ENCODE data around the gene CYP20A1. TPM values are rescaled to one million over a fixed set of nuclear protein-coding genes. Genes with fewer than 3 reads are reported as not detected.

Gene CYP20A1
- total and polyA plus RNA-seq, 9 of the 15 experiments (the other 6 are each of a cell fraction or from before 2014, with no cell fraction given): 10.3 to 31.7 (median 12.4) TPM

- TF ChIP-seq, protein P1, sequence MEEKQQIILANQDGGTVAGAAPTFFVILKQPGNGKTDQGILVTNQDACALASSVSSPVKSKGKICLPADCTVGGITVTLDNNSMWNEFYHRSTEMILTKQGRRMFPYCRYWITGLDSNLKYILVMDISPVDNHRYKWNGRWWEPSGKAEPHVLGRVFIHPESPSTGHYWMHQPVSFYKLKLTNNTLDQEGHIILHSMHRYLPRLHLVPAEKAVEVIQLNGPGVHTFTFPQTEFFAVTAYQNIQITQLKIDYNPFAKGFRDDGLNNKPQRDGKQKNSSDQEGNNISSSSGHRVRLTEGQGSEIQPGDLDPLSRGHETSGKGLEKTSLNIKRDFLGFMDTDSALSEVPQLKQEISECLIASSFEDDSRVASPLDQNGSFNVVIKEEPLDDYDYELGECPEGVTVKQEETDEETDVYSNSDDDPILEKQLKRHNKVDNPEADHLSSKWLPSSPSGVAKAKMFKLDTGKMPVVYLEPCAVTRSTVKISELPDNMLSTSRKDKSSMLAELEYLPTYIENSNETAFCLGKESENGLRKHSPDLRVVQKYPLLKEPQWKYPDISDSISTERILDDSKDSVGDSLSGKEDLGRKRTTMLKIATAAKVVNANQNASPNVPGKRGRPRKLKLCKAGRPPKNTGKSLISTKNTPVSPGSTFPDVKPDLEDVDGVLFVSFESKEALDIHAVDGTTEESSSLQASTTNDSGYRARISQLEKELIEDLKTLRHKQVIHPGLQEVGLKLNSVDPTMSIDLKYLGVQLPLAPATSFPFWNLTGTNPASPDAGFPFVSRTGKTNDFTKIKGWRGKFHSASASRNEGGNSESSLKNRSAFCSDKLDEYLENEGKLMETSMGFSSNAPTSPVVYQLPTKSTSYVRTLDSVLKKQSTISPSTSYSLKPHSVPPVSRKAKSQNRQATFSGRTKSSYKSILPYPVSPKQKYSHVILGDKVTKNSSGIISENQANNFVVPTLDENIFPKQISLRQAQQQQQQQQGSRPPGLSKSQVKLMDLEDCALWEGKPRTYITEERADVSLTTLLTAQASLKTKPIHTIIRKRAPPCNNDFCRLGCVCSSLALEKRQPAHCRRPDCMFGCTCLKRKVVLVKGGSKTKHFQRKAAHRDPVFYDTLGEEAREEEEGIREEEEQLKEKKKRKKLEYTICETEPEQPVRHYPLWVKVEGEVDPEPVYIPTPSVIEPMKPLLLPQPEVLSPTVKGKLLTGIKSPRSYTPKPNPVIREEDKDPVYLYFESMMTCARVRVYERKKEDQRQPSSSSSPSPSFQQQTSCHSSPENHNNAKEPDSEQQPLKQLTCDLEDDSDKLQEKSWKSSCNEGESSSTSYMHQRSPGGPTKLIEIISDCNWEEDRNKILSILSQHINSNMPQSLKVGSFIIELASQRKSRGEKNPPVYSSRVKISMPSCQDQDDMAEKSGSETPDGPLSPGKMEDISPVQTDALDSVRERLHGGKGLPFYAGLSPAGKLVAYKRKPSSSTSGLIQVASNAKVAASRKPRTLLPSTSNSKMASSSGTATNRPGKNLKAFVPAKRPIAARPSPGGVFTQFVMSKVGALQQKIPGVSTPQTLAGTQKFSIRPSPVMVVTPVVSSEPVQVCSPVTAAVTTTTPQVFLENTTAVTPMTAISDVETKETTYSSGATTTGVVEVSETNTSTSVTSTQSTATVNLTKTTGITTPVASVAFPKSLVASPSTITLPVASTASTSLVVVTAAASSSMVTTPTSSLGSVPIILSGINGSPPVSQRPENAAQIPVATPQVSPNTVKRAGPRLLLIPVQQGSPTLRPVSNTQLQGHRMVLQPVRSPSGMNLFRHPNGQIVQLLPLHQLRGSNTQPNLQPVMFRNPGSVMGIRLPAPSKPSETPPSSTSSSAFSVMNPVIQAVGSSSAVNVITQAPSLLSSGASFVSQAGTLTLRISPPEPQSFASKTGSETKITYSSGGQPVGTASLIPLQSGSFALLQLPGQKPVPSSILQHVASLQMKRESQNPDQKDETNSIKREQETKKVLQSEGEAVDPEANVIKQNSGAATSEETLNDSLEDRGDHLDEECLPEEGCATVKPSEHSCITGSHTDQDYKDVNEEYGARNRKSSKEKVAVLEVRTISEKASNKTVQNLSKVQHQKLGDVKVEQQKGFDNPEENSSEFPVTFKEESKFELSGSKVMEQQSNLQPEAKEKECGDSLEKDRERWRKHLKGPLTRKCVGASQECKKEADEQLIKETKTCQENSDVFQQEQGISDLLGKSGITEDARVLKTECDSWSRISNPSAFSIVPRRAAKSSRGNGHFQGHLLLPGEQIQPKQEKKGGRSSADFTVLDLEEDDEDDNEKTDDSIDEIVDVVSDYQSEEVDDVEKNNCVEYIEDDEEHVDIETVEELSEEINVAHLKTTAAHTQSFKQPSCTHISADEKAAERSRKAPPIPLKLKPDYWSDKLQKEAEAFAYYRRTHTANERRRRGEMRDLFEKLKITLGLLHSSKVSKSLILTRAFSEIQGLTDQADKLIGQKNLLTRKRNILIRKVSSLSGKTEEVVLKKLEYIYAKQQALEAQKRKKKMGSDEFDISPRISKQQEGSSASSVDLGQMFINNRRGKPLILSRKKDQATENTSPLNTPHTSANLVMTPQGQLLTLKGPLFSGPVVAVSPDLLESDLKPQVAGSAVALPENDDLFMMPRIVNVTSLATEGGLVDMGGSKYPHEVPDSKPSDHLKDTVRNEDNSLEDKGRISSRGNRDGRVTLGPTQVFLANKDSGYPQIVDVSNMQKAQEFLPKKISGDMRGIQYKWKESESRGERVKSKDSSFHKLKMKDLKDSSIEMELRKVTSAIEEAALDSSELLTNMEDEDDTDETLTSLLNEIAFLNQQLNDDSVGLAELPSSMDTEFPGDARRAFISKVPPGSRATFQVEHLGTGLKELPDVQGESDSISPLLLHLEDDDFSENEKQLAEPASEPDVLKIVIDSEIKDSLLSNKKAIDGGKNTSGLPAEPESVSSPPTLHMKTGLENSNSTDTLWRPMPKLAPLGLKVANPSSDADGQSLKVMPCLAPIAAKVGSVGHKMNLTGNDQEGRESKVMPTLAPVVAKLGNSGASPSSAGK (IDR thresholded peaks at IDR 0.05): no peak
- peak; percentile 42; the same call in 1 of the 2 replicates for TF ChIP-seq PHF8 (IDR thresholded peaks at IDR 0.05; ENCODE audit: borderline replicate concordance, low read length)
- TF ChIP-seq PHTF2 (CRISPR knock-in tag; IDR thresholded peaks at IDR 0.05): no peak
- TF ChIP-seq ZNF77 (CRISPR knock-in tag; IDR thresholded peaks at IDR 0.05): no peak
- TF ChIP-seq ZNF274 (IDR thresholded peaks at IDR 0.05; ENCODE audit: borderline replicate concordance, low read depth, low read length): no peak
- peak; percentile 74 for TF ChIP-seq BMI1 (IDR thresholded peaks at IDR 0.05; ENCODE audit: low read length)
- TF ChIP-seq TBP (optimal IDR thresholded peaks at IDR 0.05; ENCODE audit: low read depth, low read length): peak; percentile 24
- peak; percentile 28; the same call in 1 of the 2 replicates for TF ChIP-seq MTA3 (IDR thresholded peaks at IDR 0.05; ENCODE audit: borderline replicate concordance)
- TF ChIP-seq RBFOX2 (IDR thresholded peaks at IDR 0.05; ENCODE audit: low read depth, low read length): peak; percentile 71
- TF ChIP-seq NR2C2 (CRISPR knock-in tag; IDR thresholded peaks at IDR 0.05): no peak
- peak; percentile 43; the same call in 1 of the 2 replicates for TF ChIP-seq NR2C2 (tag; IDR thresholded peaks at IDR 0.05)
- peak; percentile 76 to 91; a peak in 3 of 4 replicates for TF ChIP-seq MAZ (CRISPR knock-in tag; conservative IDR thresholded peaks at IDR 0.05 in 1 of 2, IDR thresholded peaks at IDR 0.05 in 1 of 2)
- peak; percentile 80 for TF ChIP-seq VEZF1 (CRISPR knock-in tag; IDR thresholded peaks at IDR 0.05)
- TF ChIP-seq MED1 (CRISPR knock-in tag; IDR thresholded peaks at IDR 0.05; ENCODE audit: borderline replicate concordance): no peak
- TF ChIP-seq RFX5 (IDR thresholded peaks at IDR 0.05; ENCODE audit: low read depth, low read length): no peak
Observed at GRCh38 chr2:203327901-203328759, 89.3 kb downstream of the CYP20A1 start, which contains the start of gene ABI2 (continued).

Measured in K562 (cell line).